ENCODE results near the gene NR2F1.

The NR2F1 gene

GRCh38 chr5:93604644-93605515 is 21.9 kb downstream of the NR2F1 start:
- no peak for DNase-seq

GRCh38 chr5:93606382-93606752 is 23.3 kb downstream of the NR2F1 start:
- no peak for DNase-seq

- no peak for DNase-seq
These were observed 24.6 kb downstream of the NR2F1 start for GRCh38 chr5:93607367-93608258.

GRCh38 chr5:93608855-93609254 is 25.8 kb downstream of the NR2F1 start:
- DNase-seq: no peak

- DNase-seq: no peak
These were observed 26.7 kb downstream of the NR2F1 start for GRCh38 chr5:93609762-93610161.

- no peak for DNase-seq
These were observed 27.7 kb downstream of the NR2F1 start for GRCh38 chr5:93610581-93611272.

GRCh38 chr5:93611273-93611975 is 28.4 kb downstream of the NR2F1 start:
- no peak for DNase-seq

GRCh38 chr5:93611976-93612854 is 29.2 kb downstream of the NR2F1 start:
- no peak for DNase-seq

- no peak for DNase-seq
These were observed 29.8 kb downstream of the NR2F1 start for GRCh38 chr5:93612855-93613243.

GRCh38 chr5:93616538-93617174 is 33.6 kb downstream of the NR2F1 start:
- DNase-seq: no peak

GRCh38 chr5:93620487-93621326 is 37.7 kb downstream of the NR2F1 start:
- peak; percentile 46 to 64 for DNase-seq

- no peak for DNase-seq
These were observed 38.3 kb downstream of the NR2F1 start for GRCh38 chr5:93621327-93621798.

- DNase-seq: no peak
These were observed 39.3 kb downstream of the NR2F1 start for GRCh38 chr5:93622240-93622885.

GRCh38 chr5:93623153-93623552 is 40.1 kb downstream of the NR2F1 start:
- DNase-seq: no peak

- DNase-seq: no peak
These were observed 43.8 kb downstream of the NR2F1 start for GRCh38 chr5:93626801-93627200.

- no peak for DNase-seq
These were observed 49.3 kb downstream of the NR2F1 start for GRCh38 chr5:93632327-93632726.

GRCh38 chr5:93635991-93636390 is 53.0 kb downstream of the NR2F1 start:
- no peak for DNase-seq

- DNase-seq: no peak
These were observed 53.8 kb downstream of the NR2F1 start for GRCh38 chr5:93636837-93637236.

- no peak for DNase-seq
These were observed 54.7 kb downstream of the NR2F1 start for GRCh38 chr5:93637697-93638096.

All from stimulated activated CD4-positive, alpha-beta T cell treated with anti-CD3 and anti-CD28 coated beads, Interleukin-2, amount 100 ng/mL, for 24 hours (primary cell).